Liver (tissue), 9 donors: ENCODE data around the gene KLF13. TPM values are rescaled to one million over a fixed set of nuclear protein-coding genes. Genes with fewer than 3 reads are reported as not detected.

Source experiments
- DNase-seq: peaks from one replicate; pipeline ENCODE4 v3.0.0-alpha.2; 2017; ENCODE audit warnings: low spot score
- H3K27ac ChIP-seq, 2 donors: one replicate each; pipeline ENCODE4 v1.7.0; 2013; ENCODE audit warnings: inconsistent platforms in 2 of 2, low read length in 2 of 2, control low read depth in 1 of 2, low read depth in 1 of 2, mild to moderate bottlenecking in 1 of 2
- H3K27me3 ChIP-seq, 4 donors: one replicate each; pipeline versions ENCODE4 v1.6.1 to v1.7.0; 2013; ENCODE audit warnings: low read length in 3 of 4, inconsistent platforms in 1 of 4, mild to moderate bottlenecking in 1 of 4, moderate library complexity in 1 of 4; ENCODE audit not compliant: control insufficient read depth in 4 of 4, insufficient read depth in 4 of 4
- H3K36me3 ChIP-seq, 4 donors: one replicate each; pipeline versions ENCODE4 v1.6.1 to v1.7.0; 2013; ENCODE audit warnings: low read length in 3 of 4, mild to moderate bottlenecking in 3 of 4, low read depth in 1 of 4, moderate library complexity in 1 of 4; ENCODE audit not compliant: control insufficient read depth in 4 of 4, insufficient read depth in 3 of 4
- H3K4me1 ChIP-seq, 4 donors: one replicate each; pipeline versions ENCODE4 v1.6.1 to v1.7.0; 2013; ENCODE audit warnings: low read length in 3 of 4, mild to moderate bottlenecking in 3 of 4, moderate library complexity in 1 of 4; ENCODE audit not compliant: control insufficient read depth in 4 of 4, insufficient read depth in 4 of 4
- H3K4me3 ChIP-seq, 3 donors: one replicate each; pipeline versions ENCODE4 v1.6.1 to v1.7.0; 2013; ENCODE audit warnings: low read length in 3 of 3, control low read depth in 1 of 3, low read depth in 1 of 3, mild to moderate bottlenecking in 1 of 3
- H3K9ac ChIP-seq, 2 donors: one replicate each; pipeline ENCODE4 v1.7.0; 2013; ENCODE audit warnings: low read length in 2 of 2, mild to moderate bottlenecking in 2 of 2, moderate library complexity in 2 of 2, control low read depth in 1 of 2, low read depth in 1 of 2
- H3K9me3 ChIP-seq, 4 donors: one replicate each; pipeline versions ENCODE4 v1.6.1 to v1.7.0; 2013; ENCODE audit warnings: low read length in 3 of 4; ENCODE audit not compliant: control insufficient read depth in 4 of 4
- CTCF ChIP-seq: fragments of 150-350 bp; IDR thresholded peaks from 2 replicates; pipeline ENCODE4 v1.5.1; 2017; ENCODE audit warnings: improper control_type of control experiment, low read depth, low read length; ENCODE audit not compliant: missing input control
- EGR1 ChIP-seq, 2 donors: IDR thresholded peaks; 2 replicates each; pipeline ENCODE4 v1.6.1; 2016 to 2018; ENCODE audit warnings: antibody characterized with exemption in 2 of 2, low read depth in 2 of 2
- FOXA1 ChIP-seq: IDR thresholded peaks from 2 replicates; pipeline ENCODE4 v1.6.1; 2016; ENCODE audit warnings: antibody characterized with exemption
- GABPA ChIP-seq, 2 donors: IDR thresholded peaks in 1 of 2; conservative IDR thresholded peaks in 1 of 2; 2 replicates each; pipeline ENCODE4 v1.6.1; 2016; ENCODE audit warnings: antibody characterized with exemption in 2 of 2, mild to moderate bottlenecking in 1 of 2, moderate library complexity in 1 of 2
- HNF4A ChIP-seq, 2 donors: conservative IDR thresholded peaks; 2 replicates each; pipeline ENCODE4 v1.6.1; 2016; ENCODE audit warnings: antibody characterized with exemption in 2 of 2, mild to moderate bottlenecking in 2 of 2
- HNF4G ChIP-seq: IDR thresholded peaks from 2 replicates; pipeline ENCODE4 v1.6.1; 2016; ENCODE audit warnings: antibody characterized with exemption
- JUND ChIP-seq, 2 donors: IDR thresholded peaks; 2 replicates each; pipeline ENCODE4 v1.6.1; 2016; ENCODE audit warnings: antibody characterized with exemption in 2 of 2
- NR2F2 ChIP-seq: IDR thresholded peaks from 2 replicates; pipeline ENCODE4 v1.6.1; 2016; ENCODE audit warnings: antibody characterized with exemption
- RAD21 ChIP-seq, 2 donors: IDR thresholded peaks; 2 replicates each; pipeline ENCODE4 v1.6.1; 2016; ENCODE audit warnings: antibody characterized with exemption in 2 of 2, mild to moderate bottlenecking in 2 of 2
- REST ChIP-seq: IDR thresholded peaks from 2 replicates; pipeline ENCODE4 v1.6.1; 2016; ENCODE audit warnings: antibody characterized with exemption, mild to moderate bottlenecking
- SP1 ChIP-seq: IDR thresholded peaks from 2 replicates; pipeline ENCODE4 v1.6.1; 2018; ENCODE audit warnings: antibody characterized with exemption, mild to moderate bottlenecking
- YY1 ChIP-seq: IDR thresholded peaks from 2 replicates; pipeline ENCODE4 v1.6.1; 2016; ENCODE audit warnings: antibody characterized with exemption, mild to moderate bottlenecking
- WGBS: extraction: QIAGEN DNeasy Blood & Tissue Kit; methylation state at CpG from one replicate; pipeline ENCODE4 v1.1.7; 2013; 5-methylcytosine and 5-hydroxymethylcytosine counted together
- polyA plus RNA-seq, 2 donors: library from polyadenylated mRNA; stranded (reverse) in 1 of 2; unstranded in 1 of 2; fragments of 200-250 nt in 1 of 2; fragments of >200 nt in 1 of 2; fragmentation: Nextera tagmentation in 1 of 2; extraction: Ambion mirVana in 1 of 2; gene quantifications; one replicate each; pipeline versions ENCODE4 v1.2.1 to v1.2.3, GENCODE V29; 2013 to 2015
- total RNA-seq, 2 donors: library from RNA; depleted of rRNA; stranded (reverse); fragments of >200 nt; gene quantifications; one replicate each; pipeline ENCODE4 v1.2.3, GENCODE V29; 2014
- TF ChIP-seq, protein P1 (sequence below): IDR thresholded peaks from 2 replicates; pipeline ENCODE4 v1.6.1; 2016; ENCODE audit warnings: antibody characterized with exemption
- TF ChIP-seq, protein P2 (sequence below): IDR thresholded peaks from 2 replicates; pipeline ENCODE4 v1.6.1; 2016; ENCODE audit warnings: antibody characterized with exemption
- donor health status: healthy.
- donor health status: healthy.
- donor health status: healthy.
- donor health status: healthy.
- donor health status: healthy.

Gene KLF13
- 10 to 100 TPM; 64.6 to 77.1 TPM for total RNA-seq
- polyA plus RNA-seq, result 10 to 100 TPM; 17.4 to 50.5 TPM

- DNase-seq, result peak; percentile 99
- Histone ChIP-seq H3K27ac (peak within 1 kb of the TSS; percentile 94 to 96), H3K9ac (peak within 1 kb of the TSS; percentile 37 to 59), H3K4me1 (peaks cover 16 to 37% (median 30%) of the 10 kb centered on the region in 4 donors), H3K36me3 (no peaks in the 10 kb centered on the region), H3K4me3 (peak within 1 kb of the TSS; percentile 67 to 86 (median 77)), H3K9me3 (no peaks in the 10 kb centered on the region), H3K27me3 (no peaks in the 10 kb centered on the region)
- TF ChIP-seq GABPA (IDR thresholded peaks at IDR 0.05 in 1 of 2, conservative IDR thresholded peaks at IDR 0.05 in 1 of 2) (peak in 1 of 2 donors; percentile 54), CTCF (no peak), SP1 (peak; percentile 65), YY1 (peak; percentile 36), RAD21 (IDR thresholded peaks at IDR 0.05) (no peak), JUND (IDR thresholded peaks at IDR 0.05) (no peak), REST (no peak), EGR1 (IDR thresholded peaks at IDR 0.05; ENCODE audit: low read depth in 2 of 2) (peak; percentile 81 to 92), FOXA1 (no peak), HNF4G (no peak)
- TF ChIP-seq, protein P1, sequence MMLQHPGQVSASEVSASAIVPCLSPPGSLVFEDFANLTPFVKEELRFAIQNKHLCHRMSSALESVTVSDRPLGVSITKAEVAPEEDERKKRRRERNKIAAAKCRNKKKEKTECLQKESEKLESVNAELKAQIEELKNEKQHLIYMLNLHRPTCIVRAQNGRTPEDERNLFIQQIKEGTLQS, result no peak
- TF ChIP-seq, protein P2, sequence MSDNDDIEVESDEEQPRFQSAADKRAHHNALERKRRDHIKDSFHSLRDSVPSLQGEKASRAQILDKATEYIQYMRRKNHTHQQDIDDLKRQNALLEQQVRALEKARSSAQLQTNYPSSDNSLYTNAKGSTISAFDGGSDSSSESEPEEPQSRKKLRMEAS, result no peak
- under 1% methylated on average over 99 of the region's 99 CpGs for WGBS
Observed at GRCh38 chr15:31326156-31326874, at the start of gene KLF13. Gene KLF13, plus strand, starts transcription at chr15:31326835. Its CDS starts 378 bp downstream, at chr15:31327213.

- no peak for DNase-seq
- TF ChIP-seq HNF4A (conservative IDR thresholded peaks at IDR 0.05), result no peak
- TF ChIP-seq GABPA (IDR thresholded peaks at IDR 0.05 in 1 of 2, conservative IDR thresholded peaks at IDR 0.05 in 1 of 2), result no peak
- no peak for TF ChIP-seq EGR1 (IDR thresholded peaks at IDR 0.05; ENCODE audit: low read depth in 2 of 2)
- TF ChIP-seq CTCF, result no peak
- no peak for TF ChIP-seq NR2F2
- TF ChIP-seq RAD21 (IDR thresholded peaks at IDR 0.05), result no peak
- TF ChIP-seq FOXA1, result no peak
- WGBS, result 95% methylated on average over 4 of the region's 4 CpGs
Observed at GRCh38 chr15:31277335-31278060, 49.1 kb upstream of the KLF13 start.

More at GRCh38 chr15:31277335-31278060, 49.1 kb upstream of the KLF13 start:
- peaks cover 5 to 24% (median 16%) of the 10 kb centered on the region in 4 donors for H3K4me1 ChIP-seq
- no peaks in the 10 kb centered on the region for H3K27me3 ChIP-seq
- no peaks in the 10 kb centered on the region for H3K9me3 ChIP-seq
- H3K4me3 ChIP-seq, result no peak overlapping the region
- no peaks in the 10 kb centered on the region for H3K36me3 ChIP-seq
- H3K27ac ChIP-seq, result no peak overlapping the region
- no peak overlapping the region for H3K9ac ChIP-seq
